ENCODE data around the gene C19orf67. TPM values are rescaled to one million over a fixed set of nuclear protein-coding genes. Genes with fewer than 3 reads are reported as not detected.

Gene C19orf67
- total RNA-seq, 1 experiment from 2014 or later: not detected

DNA sequence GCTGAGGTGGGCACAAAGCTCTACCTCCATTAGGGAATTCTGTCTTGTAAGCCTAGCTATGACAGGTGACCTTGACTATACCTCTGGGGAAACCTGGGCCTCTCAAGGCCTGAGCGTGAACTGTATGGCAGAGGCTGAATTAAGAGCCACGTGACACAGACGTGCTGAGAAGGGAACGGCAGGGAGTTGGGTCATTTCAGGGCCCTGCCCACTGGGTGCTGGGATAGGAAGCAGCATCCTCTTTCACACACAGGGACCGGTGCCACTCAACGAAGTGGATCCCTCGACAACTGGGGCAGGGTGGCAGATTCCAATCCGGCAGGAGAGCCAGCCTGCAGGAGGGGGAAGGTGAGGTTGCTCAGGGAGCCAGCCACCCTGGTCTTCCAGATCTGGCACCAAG lies 41.6 kb upstream of the C19orf67 start:
- BruUV-seq (replicated peaks): no TSS peak
- Histone ChIP-seq H3K4me3 (ENCODE audit: low read depth, low read length) (no peak overlapping the region), H3K4me1 (no peaks in the 10 kb centered on the region), H3K27me3 (replicated peaks; ENCODE audit: control insufficient read depth, insufficient read depth, low read length) (no peaks in the 10 kb centered on the region), H3K9me3 (no peaks in the 10 kb centered on the region), H3K36me3 (ENCODE audit: control insufficient read depth, insufficient read depth, low read length) (peaks cover 1% of the 10 kb centered on the region; the same call in 1 of the 2 replicates)
- intact Hi-C loops (cut with micrococcal nuclease; ENCODE audit: unreplicated experiment): no loop called here
- TF ChIP-seq, protein P1, sequence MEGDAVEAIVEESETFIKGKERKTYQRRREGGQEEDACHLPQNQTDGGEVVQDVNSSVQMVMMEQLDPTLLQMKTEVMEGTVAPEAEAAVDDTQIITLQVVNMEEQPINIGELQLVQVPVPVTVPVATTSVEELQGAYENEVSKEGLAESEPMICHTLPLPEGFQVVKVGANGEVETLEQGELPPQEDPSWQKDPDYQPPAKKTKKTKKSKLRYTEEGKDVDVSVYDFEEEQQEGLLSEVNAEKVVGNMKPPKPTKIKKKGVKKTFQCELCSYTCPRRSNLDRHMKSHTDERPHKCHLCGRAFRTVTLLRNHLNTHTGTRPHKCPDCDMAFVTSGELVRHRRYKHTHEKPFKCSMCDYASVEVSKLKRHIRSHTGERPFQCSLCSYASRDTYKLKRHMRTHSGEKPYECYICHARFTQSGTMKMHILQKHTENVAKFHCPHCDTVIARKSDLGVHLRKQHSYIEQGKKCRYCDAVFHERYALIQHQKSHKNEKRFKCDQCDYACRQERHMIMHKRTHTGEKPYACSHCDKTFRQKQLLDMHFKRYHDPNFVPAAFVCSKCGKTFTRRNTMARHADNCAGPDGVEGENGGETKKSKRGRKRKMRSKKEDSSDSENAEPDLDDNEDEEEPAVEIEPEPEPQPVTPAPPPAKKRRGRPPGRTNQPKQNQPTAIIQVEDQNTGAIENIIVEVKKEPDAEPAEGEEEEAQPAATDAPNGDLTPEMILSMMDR (IDR thresholded peaks at IDR 0.05; ENCODE audit: insufficient read depth in 1 of 2, low read depth in 1 of 2, low read length in 1 of 2, severe bottlenecking in 1 of 2, unreplicated experiment in 1 of 2): no peak
- Mint-ChIP-seq H3K4me1 (ENCODE audit: low read depth, unreplicated experiment) (no peaks in the 10 kb centered on the region), H3K27me3 (ENCODE audit: insufficient read depth, unreplicated experiment) (no peaks in the 10 kb centered on the region), H3K36me3 (ENCODE audit: insufficient read depth, unreplicated experiment) (peaks cover 28% of the 10 kb centered on the region), H3K27ac (ENCODE audit: unreplicated experiment) (no peak overlapping the region), H3K9me3 (ENCODE audit: unreplicated experiment) (no peaks in the 10 kb centered on the region), H3K4me3 (ENCODE audit: unreplicated experiment) (no peak overlapping the region)
- ChIA-PET POLR2A (interaction anchor here (2.3 kb wide), 1 partner anchor 9 kb away, joined by 7 read pairs; the partner anchor contains the start of gene ASF1B), CTCF (no interaction called here)
- DNase-seq: no peak

DNA sequence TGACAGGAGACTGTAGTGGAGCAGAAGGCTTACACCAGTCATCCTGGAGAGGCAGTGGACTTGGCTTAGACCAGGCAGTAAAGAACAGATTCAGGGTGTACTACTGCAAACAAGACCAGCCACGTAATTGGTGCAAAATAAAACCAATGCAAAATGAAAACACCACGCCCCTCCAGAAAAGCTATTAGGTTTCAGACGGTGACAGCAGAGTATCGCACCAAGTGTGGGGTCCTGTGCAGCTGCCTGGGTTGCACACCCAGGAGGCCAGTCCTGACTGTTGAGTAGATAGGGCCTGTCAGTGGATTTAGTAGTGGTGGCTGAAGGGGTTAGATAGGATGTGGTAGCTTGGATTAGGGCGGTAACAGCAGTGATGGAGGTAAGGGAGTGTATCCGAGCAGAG lies 37.3 kb upstream of the C19orf67 start:
- Histone ChIP-seq H3K4me3 (ENCODE audit: low read depth, low read length) (no peak overlapping the region), H3K36me3 (ENCODE audit: control insufficient read depth, insufficient read depth, low read length) (peaks cover 1% of the 10 kb centered on the region; the same call in 1 of the 2 replicates), H3K4me1 (peaks cover 13% of the 10 kb centered on the region), H3K27me3 (replicated peaks; ENCODE audit: control insufficient read depth, insufficient read depth, low read length) (no peaks in the 10 kb centered on the region), H3K9me3 (no peaks in the 10 kb centered on the region)
- H3K27ac Mint-ChIP-seq (ENCODE audit: unreplicated experiment): peak overlapping the region; percentile 4
- DNase-seq: no peak
- no TSS peak for BruUV-seq (replicated peaks)
- H3K4me1 Mint-ChIP-seq (ENCODE audit: low read depth, unreplicated experiment): peaks cover 8% of the 10 kb centered on the region
- intact Hi-C loops (cut with micrococcal nuclease; ENCODE audit: unreplicated experiment): no loop called here
- CTCF ChIA-PET: interaction anchor here (1.0 kb wide), 1 partner anchor 13 kb away, joined by 9 read pairs; the partner anchor contains the start of gene ASF1B
- H3K4me3 Mint-ChIP-seq (ENCODE audit: unreplicated experiment): no peak overlapping the region
- POLR2A ChIA-PET: interaction anchor here (2.1 kb wide), 1 partner anchor 14 kb away, joined by 16 read pairs; the partner anchor contains the start of gene ASF1B
- no peaks in the 10 kb centered on the region for H3K9me3 Mint-ChIP-seq (ENCODE audit: unreplicated experiment)
- no peaks in the 10 kb centered on the region for H3K27me3 Mint-ChIP-seq (ENCODE audit: insufficient read depth, unreplicated experiment)
- peaks cover 52% of the 10 kb centered on the region for H3K36me3 Mint-ChIP-seq (ENCODE audit: insufficient read depth, unreplicated experiment)
- TF ChIP-seq, protein P1 (IDR thresholded peaks at IDR 0.05; ENCODE audit: insufficient read depth in 1 of 2, low read depth in 1 of 2, low read length in 1 of 2, severe bottlenecking in 1 of 2, unreplicated experiment in 1 of 2): no peak

DNA sequence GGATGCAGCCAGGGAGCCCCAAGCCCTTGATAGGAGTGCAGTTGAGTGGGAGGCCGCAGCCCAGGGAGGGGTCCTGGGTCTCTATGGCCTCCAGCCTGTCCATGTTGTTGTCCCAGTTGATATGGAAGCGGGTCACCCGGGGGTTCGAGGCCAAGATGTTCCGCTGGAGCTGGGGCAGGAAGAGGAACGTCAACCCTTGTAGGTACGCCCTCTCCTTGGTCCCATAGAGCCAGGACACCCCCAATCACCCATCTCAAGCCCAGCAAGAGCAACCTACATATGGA lies 34.9 kb upstream of the C19orf67 start:
- intact Hi-C loops (cut with micrococcal nuclease; ENCODE audit: unreplicated experiment): no loop called here
- TF ChIP-seq, protein P1 (IDR thresholded peaks at IDR 0.05; ENCODE audit: insufficient read depth in 1 of 2, low read depth in 1 of 2, low read length in 1 of 2, severe bottlenecking in 1 of 2, unreplicated experiment in 1 of 2): no peak
- Histone ChIP-seq H3K4me1 (peaks cover 13% of the 10 kb centered on the region), H3K27me3 (replicated peaks; ENCODE audit: control insufficient read depth, insufficient read depth, low read length) (no peaks in the 10 kb centered on the region), H3K9me3 (no peaks in the 10 kb centered on the region), H3K36me3 (ENCODE audit: control insufficient read depth, insufficient read depth, low read length) (peaks cover 1% of the 10 kb centered on the region; the same call in 1 of the 2 replicates), H3K4me3 (ENCODE audit: low read depth, low read length) (no peak overlapping the region)
- POLR2A ChIA-PET: no interaction called here
- peaks cover 8% of the 10 kb centered on the region for H3K4me1 Mint-ChIP-seq (ENCODE audit: low read depth, unreplicated experiment)
- no peak for DNase-seq
- BruUV-seq (replicated peaks): no TSS peak
- H3K4me3 Mint-ChIP-seq (ENCODE audit: unreplicated experiment): no peak overlapping the region
- H3K9me3 Mint-ChIP-seq (ENCODE audit: unreplicated experiment): no peaks in the 10 kb centered on the region
- no peaks in the 10 kb centered on the region for H3K27me3 Mint-ChIP-seq (ENCODE audit: insufficient read depth, unreplicated experiment)
- no peak overlapping the region for H3K27ac Mint-ChIP-seq (ENCODE audit: unreplicated experiment)
- CTCF ChIA-PET: no interaction called here
- peaks cover 50% of the 10 kb centered on the region for H3K36me3 Mint-ChIP-seq (ENCODE audit: insufficient read depth, unreplicated experiment)
